ENCODE results near the gene SDC3.
"Not testable (repeated sequence)": the region's sequence is repeated elsewhere in the genome, so short reads cannot be mapped to it uniquely, and the experiment has no call there.

Gene SDC3

GRCh38 chr1:30872033-30872947 lies 36.3 kb downstream of the SDC3 start:
- no peak for DNase-seq

- DNase-seq: no peak
Measured at GRCh38 chr1:30871276-30871871, 37.2 kb downstream of the SDC3 start.

- no peak for DNase-seq
Measured at GRCh38 chr1:30870656-30871055, 37.9 kb downstream of the SDC3 start.

GRCh38 chr1:30870035-30870434 lies 38.5 kb downstream of the SDC3 start:
- DNase-seq: no peak

GRCh38 chr1:30868833-30869435 lies 39.6 kb downstream of the SDC3 start:
- peak; percentile 51 for DNase-seq

- not testable (repeated sequence) for DNase-seq
Measured at GRCh38 chr1:30868057-30868456, 40.5 kb downstream of the SDC3 start.

GRCh38 chr1:30867537-30867936 lies 41.0 kb downstream of the SDC3 start:
- no peak for DNase-seq

GRCh38 chr1:30866594-30866993 lies 42.0 kb downstream of the SDC3 start:
- DNase-seq: no peak

GRCh38 chr1:30864681-30865080 lies 43.9 kb downstream of the SDC3 start:
- no peak for DNase-seq

GRCh38 chr1:30863858-30864604 lies 44.5 kb downstream of the SDC3 start:
- no peak for DNase-seq

GRCh38 chr1:30860320-30860652 lies 48.3 kb downstream of the SDC3 start:
- no peak for DNase-seq

GRCh38 chr1:30857964-30858363 lies 50.6 kb downstream of the SDC3 start:
- DNase-seq: no peak

GRCh38 chr1:30857062-30857461 lies 51.5 kb downstream of the SDC3 start:
- no peak for DNase-seq

GRCh38 chr1:30856260-30856790 lies 52.2 kb downstream of the SDC3 start:
- no peak for DNase-seq

- no peak for DNase-seq
Measured at GRCh38 chr1:30855686-30856259, 52.8 kb downstream of the SDC3 start.

GRCh38 chr1:30853350-30853749 lies 55.2 kb downstream of the SDC3 start:
- DNase-seq: no peak

GRCh38 chr1:30852026-30852425 lies 56.5 kb downstream of the SDC3 start:
- no peak for DNase-seq

- no peak for DNase-seq
Measured at GRCh38 chr1:30851286-30851685, 57.3 kb downstream of the SDC3 start.

GRCh38 chr1:30850607-30851006 lies 58.0 kb downstream of the SDC3 start:
- DNase-seq: no peak

GRCh38 chr1:30848130-30848529 lies 60.4 kb downstream of the SDC3 start:
- DNase-seq: no peak

GRCh38 chr1:30847358-30847972 lies 61.1 kb downstream of the SDC3 start:
- DNase-seq: no peak

- no peak for DNase-seq
Measured at GRCh38 chr1:30846587-30846986, 62.0 kb downstream of the SDC3 start.
